ENCODE measurements around the gene ARID1B. TPM values are rescaled to one million over a fixed set of nuclear protein-coding genes. Genes with fewer than 3 reads are reported as not detected.

Gene ARID1B
- total and polyA plus RNA-seq, 7 donors, result 8.4 to 115 (median 69.6) TPM

DNA sequence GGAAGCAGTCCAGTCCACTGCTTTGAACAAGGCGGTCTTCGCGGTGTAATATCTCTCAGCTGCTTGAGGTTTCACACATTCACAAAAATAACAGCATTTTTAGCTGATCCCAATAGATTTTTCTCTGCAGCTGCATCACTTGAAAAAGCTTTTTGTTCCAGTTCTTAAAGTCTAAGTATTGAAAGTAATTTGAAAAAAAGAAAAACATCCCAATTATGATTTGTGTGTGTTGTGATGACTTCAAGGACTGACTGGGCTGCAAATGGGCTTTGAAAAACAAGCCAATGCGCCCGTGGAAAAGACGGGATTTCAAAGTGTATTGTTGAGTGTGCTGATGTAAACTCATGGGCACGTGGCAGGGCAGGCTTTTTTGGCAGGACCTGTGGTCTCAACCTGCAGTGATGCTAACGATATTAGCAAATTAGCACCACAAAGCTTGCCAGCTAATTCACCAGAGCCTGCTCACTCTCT is 395.1 kb downstream of the ARID1B start:
- Histone ChIP-seq H3K27me3 (no peaks in the 10 kb centered on the region), H3K9me3 (no peaks in the 10 kb centered on the region), H3K4me3 (no peak overlapping the region), H3K4me1 (peaks cover 0 to 25% (median 19%) of the 10 kb centered on the region in 4 donors), H3K36me3 (peaks cover 0 to 23% (median 6%) of the 10 kb centered on the region in 4 donors), H3K27ac (no peak overlapping the region)
- intact Hi-C loops (cut with DNase I), result no loop called here
- TF ChIP-seq POLR2AphosphoS5 (IDR thresholded peaks at IDR 0.05) (no peak), EP300 (IDR thresholded peaks at IDR 0.05) (no peak), POLR2A (IDR thresholded peaks at IDR 0.05) (no peak)
- TF ChIP-seq, protein P1, sequence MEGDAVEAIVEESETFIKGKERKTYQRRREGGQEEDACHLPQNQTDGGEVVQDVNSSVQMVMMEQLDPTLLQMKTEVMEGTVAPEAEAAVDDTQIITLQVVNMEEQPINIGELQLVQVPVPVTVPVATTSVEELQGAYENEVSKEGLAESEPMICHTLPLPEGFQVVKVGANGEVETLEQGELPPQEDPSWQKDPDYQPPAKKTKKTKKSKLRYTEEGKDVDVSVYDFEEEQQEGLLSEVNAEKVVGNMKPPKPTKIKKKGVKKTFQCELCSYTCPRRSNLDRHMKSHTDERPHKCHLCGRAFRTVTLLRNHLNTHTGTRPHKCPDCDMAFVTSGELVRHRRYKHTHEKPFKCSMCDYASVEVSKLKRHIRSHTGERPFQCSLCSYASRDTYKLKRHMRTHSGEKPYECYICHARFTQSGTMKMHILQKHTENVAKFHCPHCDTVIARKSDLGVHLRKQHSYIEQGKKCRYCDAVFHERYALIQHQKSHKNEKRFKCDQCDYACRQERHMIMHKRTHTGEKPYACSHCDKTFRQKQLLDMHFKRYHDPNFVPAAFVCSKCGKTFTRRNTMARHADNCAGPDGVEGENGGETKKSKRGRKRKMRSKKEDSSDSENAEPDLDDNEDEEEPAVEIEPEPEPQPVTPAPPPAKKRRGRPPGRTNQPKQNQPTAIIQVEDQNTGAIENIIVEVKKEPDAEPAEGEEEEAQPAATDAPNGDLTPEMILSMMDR (IDR thresholded peaks at IDR 0.05), result no peak
- no peak for DNase-seq
- WGBS, 2 donors, result 85 to 92% methylated on average over 8 of the region's 8 CpGs

DNA sequence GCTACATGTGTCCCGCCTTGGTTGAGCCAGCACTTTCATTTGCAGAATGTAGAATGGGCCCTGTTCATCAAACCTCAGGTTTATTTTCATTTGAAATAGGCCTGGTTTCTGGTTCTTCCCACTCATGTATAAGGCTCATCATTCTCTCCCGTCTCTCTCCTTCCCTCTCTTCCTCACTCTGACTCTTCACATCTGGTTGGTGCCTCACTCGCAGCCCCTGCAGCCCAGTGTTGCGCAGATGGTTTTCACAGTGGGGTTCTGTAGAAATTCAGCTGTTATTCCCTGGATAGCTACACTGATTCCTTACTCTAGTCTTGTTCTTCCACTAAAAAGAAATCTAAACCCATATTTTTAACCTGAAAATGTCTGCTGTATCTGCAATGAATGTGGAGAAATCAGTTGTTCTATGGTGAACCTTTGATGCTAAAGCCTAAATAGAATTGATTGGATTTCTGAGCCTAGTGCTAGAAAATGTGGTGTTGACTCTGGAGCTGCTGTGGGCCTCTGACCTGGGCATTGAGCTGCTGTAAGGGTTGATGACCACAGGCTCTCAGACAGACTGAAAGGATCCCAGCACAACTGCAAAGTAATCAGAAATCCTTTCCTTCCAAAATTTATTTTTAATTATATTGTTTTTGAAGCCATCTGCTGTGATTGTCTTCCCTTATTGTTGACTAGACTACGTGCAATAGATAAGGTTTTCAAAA is 395.8 kb downstream of the ARID1B start:
- Histone ChIP-seq H3K9me3 (no peaks in the 10 kb centered on the region), H3K4me1 (peaks cover 0 to 25% (median 19%) of the 10 kb centered on the region in 4 donors), H3K27ac (no peak overlapping the region), H3K4me3 (no peak overlapping the region), H3K27me3 (no peaks in the 10 kb centered on the region), H3K36me3 (peaks cover 0 to 19% (median 2%) of the 10 kb centered on the region in 4 donors)
- intact Hi-C loops (cut with DNase I), result no loop called here
- TF ChIP-seq, protein P1 (IDR thresholded peaks at IDR 0.05), result no peak
- TF ChIP-seq POLR2AphosphoS5 (IDR thresholded peaks at IDR 0.05) (no peak), POLR2A (IDR thresholded peaks at IDR 0.05) (no peak), EP300 (IDR thresholded peaks at IDR 0.05) (no peak)
- 91 to 95% methylated on average over 5 of the region's 5 CpGs for WGBS, 2 donors
- DNase-seq, result no peak

DNA sequence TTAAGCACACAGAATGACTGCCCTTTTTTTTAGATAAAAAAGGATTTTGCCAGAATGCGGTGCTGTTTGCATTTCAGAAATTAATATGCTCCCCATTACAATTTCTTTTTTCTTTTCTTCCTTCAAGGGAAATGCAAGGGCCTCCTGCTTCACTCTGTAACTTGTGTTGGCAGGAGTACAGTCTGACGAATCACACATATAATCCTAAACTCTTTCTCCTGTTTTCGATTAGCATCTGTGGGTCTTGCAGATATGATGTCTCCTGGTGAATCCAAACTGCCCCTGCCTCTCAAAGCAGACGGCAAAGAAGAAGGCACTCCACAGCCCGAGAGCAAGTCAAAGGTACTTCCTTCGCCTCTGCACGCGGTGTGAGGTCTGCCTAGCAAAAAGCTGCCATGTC is 396.6 kb downstream of the ARID1B start:
- TF ChIP-seq EP300 (IDR thresholded peaks at IDR 0.05), result no peak
- no peak for TF ChIP-seq POLR2AphosphoS5 (IDR thresholded peaks at IDR 0.05)
- TF ChIP-seq POLR2A (IDR thresholded peaks at IDR 0.05), result no peak
- TF ChIP-seq, protein P1 (IDR thresholded peaks at IDR 0.05), result no peak
- Histone ChIP-seq H3K36me3 (peaks cover 0 to 14% (median 0%) of the 10 kb centered on the region in 4 donors), H3K9me3 (no peaks in the 10 kb centered on the region), H3K27ac (no peak overlapping the region), H3K27me3 (no peaks in the 10 kb centered on the region), H3K4me1 (peaks cover 0 to 23% (median 17%) of the 10 kb centered on the region in 4 donors), H3K4me3 (no peak overlapping the region)
- no peak for DNase-seq
- intact Hi-C loops (cut with DNase I), result no loop called here
- WGBS, 2 donors, result 96 to 97% methylated on average over 8 of the region's 8 CpGs

DNA sequence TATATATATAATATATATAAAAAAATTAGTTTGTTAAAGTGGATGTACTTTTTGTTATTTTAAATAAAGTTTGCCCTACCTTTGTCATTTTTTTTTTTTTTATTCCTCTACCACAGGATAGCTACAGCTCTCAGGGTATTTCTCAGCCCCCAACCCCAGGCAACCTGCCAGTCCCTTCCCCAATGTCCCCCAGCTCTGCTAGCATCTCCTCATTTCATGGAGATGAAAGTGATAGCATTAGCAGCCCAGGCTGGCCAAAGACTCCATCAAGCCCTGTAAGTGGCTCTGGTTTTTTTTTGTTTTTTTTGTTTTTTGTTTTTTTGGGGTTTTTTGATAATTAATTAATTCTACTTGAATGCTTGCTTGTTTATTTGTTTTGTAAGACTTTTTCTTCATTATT is 397.6 kb downstream of the ARID1B start:
- Histone ChIP-seq H3K4me3 (no peak overlapping the region), H3K4me1 (peaks cover 0 to 13% (median 8%) of the 10 kb centered on the region in 4 donors), H3K27me3 (no peaks in the 10 kb centered on the region), H3K9me3 (no peaks in the 10 kb centered on the region), H3K27ac (no peak overlapping the region), H3K36me3 (peaks cover 0 to 14% (median 0%) of the 10 kb centered on the region in 4 donors)
- DNase-seq, result no peak
- intact Hi-C loops (cut with DNase I), result no loop called here
- no peak for TF ChIP-seq POLR2AphosphoS5 (IDR thresholded peaks at IDR 0.05)
- TF ChIP-seq POLR2A (IDR thresholded peaks at IDR 0.05), result no peak
- TF ChIP-seq, protein P1 (IDR thresholded peaks at IDR 0.05), result no peak
- TF ChIP-seq EP300 (IDR thresholded peaks at IDR 0.05), result no peak
